ENCODE measurements around the gene CDK2.

CDK2 gene

DNA sequence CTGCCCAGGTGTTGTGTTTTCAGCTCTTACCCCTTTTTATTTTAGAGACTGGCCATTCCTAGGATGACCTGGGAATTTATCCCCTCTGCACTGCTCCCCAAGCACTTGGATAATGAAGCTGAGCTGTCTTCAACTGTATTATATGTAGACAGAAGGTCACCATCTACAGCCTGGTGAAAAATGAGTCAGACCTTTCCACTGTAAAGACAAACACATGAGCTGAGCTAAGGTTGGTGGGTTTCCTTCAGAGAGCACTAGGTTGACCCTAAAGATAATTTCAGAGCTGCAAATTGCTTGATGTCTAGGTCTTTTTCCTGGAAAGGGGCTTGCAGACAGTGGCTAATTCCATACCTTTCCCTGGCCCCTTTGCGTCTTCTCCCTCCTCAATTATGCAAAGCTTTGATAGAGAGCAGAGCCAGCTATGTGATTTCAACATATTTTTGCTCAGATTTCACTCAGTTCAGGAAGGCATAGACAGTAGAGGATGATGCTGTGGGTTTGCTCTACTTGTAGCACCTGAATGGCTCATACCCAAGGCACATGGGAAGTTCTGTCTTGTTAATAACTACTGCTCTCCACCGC, 45.0 kb downstream of the CDK2 start:
- Histone ChIP-seq H3K9ac (ENCODE audit: low read depth, low read length) (no peak overlapping the region), H3K79me2 (ENCODE audit: insufficient read depth, low read length) (no peaks in the 10 kb centered on the region), H2AFZ (ENCODE audit: low read depth, low read length) (no peak overlapping the region), H3K36me3 (ENCODE audit: insufficient read depth, low read length) (no peaks in the 10 kb centered on the region), H3K4me1 (ENCODE audit: insufficient read depth, low read length) (peaks cover 9% of the 10 kb centered on the region), H3K27ac (ENCODE audit: low read length) (no peak overlapping the region), H3K9me3 (ENCODE audit: insufficient read depth, low read length, severe bottlenecking) (no peaks in the 10 kb centered on the region), H4K20me1 (ENCODE audit: insufficient read depth, low read length) (no peaks in the 10 kb centered on the region), H3K4me2 (ENCODE audit: insufficient read depth, low read length) (no peak overlapping the region), H3K4me3 (ENCODE audit: low read depth in 1 of 2, low read length in 2 of 2) (no peak overlapping the region), H3K27me3 (ENCODE audit: insufficient read depth, low read length, poor library complexity) (no peaks in the 10 kb centered on the region)
- ATAC-seq (ENCODE audit: insufficient read depth, low read depth) (no peak), DNase-seq (no peak)
- no peak for TF ChIP-seq EZH2 (IDR thresholded peaks at IDR 0.05; ENCODE audit: borderline replicate concordance, low read depth, low read length, severe bottlenecking)
- TF ChIP-seq, protein P1, sequence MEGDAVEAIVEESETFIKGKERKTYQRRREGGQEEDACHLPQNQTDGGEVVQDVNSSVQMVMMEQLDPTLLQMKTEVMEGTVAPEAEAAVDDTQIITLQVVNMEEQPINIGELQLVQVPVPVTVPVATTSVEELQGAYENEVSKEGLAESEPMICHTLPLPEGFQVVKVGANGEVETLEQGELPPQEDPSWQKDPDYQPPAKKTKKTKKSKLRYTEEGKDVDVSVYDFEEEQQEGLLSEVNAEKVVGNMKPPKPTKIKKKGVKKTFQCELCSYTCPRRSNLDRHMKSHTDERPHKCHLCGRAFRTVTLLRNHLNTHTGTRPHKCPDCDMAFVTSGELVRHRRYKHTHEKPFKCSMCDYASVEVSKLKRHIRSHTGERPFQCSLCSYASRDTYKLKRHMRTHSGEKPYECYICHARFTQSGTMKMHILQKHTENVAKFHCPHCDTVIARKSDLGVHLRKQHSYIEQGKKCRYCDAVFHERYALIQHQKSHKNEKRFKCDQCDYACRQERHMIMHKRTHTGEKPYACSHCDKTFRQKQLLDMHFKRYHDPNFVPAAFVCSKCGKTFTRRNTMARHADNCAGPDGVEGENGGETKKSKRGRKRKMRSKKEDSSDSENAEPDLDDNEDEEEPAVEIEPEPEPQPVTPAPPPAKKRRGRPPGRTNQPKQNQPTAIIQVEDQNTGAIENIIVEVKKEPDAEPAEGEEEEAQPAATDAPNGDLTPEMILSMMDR (IDR thresholded peaks at IDR 0.05; ENCODE audit: borderline replicate concordance, extremely low read depth, low read length, poor library complexity, severe bottlenecking), result no peak

DNA sequence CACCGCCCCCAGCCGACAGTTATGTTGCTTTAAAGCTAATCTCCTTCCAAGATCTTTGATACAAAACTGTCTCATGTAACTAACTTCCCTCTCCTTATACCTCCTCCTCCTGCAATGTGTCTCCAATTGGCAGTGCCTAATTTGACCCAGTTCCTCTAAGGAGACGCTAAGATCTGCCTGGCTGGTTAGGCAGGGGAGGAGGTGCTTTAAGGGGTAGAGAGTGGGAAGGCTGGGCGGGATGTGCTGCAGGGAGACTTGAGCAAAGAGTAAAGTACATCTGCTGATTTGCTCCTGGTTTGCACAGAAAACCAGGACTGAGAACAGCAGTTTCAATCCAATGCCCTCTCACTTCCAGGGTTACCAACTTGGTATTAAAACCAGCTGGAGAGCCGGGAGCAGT, 46.9 kb downstream of the CDK2 start:
- no peaks in the 10 kb centered on the region for H3K4me1 ChIP-seq (ENCODE audit: insufficient read depth, low read length)

DNA sequence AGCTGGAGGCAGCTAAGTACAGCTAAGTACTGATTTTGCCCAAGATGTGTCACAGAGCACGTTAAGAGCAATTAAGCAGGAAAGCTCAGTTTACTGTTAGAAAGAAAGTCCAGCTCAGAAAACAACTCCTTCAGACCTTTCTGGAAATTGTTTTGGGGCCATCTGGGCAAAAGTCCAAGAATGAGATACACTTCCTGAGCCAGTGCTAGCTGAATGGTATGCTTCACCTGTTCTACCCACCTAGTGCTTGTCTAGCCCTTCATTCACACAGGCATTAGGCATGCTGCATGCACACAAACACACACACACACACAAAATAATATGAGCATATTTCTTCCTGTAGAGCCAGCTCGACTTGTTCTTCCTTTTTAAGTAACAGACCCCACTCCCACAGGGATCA, 47.6 kb downstream of the CDK2 start:
- Histone ChIP-seq H3K27me3 (ENCODE audit: insufficient read depth, low read length, poor library complexity) (no peaks in the 10 kb centered on the region), H3K79me2 (ENCODE audit: insufficient read depth, low read length) (no peaks in the 10 kb centered on the region), H3K4me1 (ENCODE audit: insufficient read depth, low read length) (peaks cover under 1% of the 10 kb centered on the region; the same call in 1 of the 2 replicates), H3K9me3 (ENCODE audit: insufficient read depth, low read length, severe bottlenecking) (no peaks in the 10 kb centered on the region), H2AFZ (ENCODE audit: low read depth, low read length) (no peak overlapping the region), H3K27ac (ENCODE audit: low read length) (no peak overlapping the region), H3K4me3 (ENCODE audit: low read depth in 1 of 2, low read length in 2 of 2) (no peak overlapping the region), H4K20me1 (ENCODE audit: insufficient read depth, low read length) (no peaks in the 10 kb centered on the region), H3K9ac (ENCODE audit: low read depth, low read length) (no peak overlapping the region), H3K36me3 (ENCODE audit: insufficient read depth, low read length) (no peaks in the 10 kb centered on the region), H3K4me2 (ENCODE audit: insufficient read depth, low read length) (no peak overlapping the region)
- DNase-seq (no peak), ATAC-seq (ENCODE audit: insufficient read depth, low read depth) (no peak)
- no peak for TF ChIP-seq EZH2 (IDR thresholded peaks at IDR 0.05; ENCODE audit: borderline replicate concordance, low read depth, low read length, severe bottlenecking)
- TF ChIP-seq, protein P1 (IDR thresholded peaks at IDR 0.05; ENCODE audit: borderline replicate concordance, extremely low read depth, low read length, poor library complexity, severe bottlenecking), result no peak

More for the DNA sequence above, 46.9 kb downstream of the CDK2 start:
- H3K4me3 ChIP-seq (ENCODE audit: low read depth in 1 of 2, low read length in 2 of 2), result no peak overlapping the region
- H3K9ac ChIP-seq (ENCODE audit: low read depth, low read length), result no peak overlapping the region
- TF ChIP-seq EZH2 (IDR thresholded peaks at IDR 0.05; ENCODE audit: borderline replicate concordance, low read depth, low read length, severe bottlenecking), result no peak
- TF ChIP-seq, protein P1 (IDR thresholded peaks at IDR 0.05; ENCODE audit: borderline replicate concordance, extremely low read depth, low read length, poor library complexity, severe bottlenecking), result no peak
- no peak for DNase-seq
- no peak overlapping the region for H3K27ac ChIP-seq (ENCODE audit: low read length)
- no peaks in the 10 kb centered on the region for H4K20me1 ChIP-seq (ENCODE audit: insufficient read depth, low read length)
- no peak overlapping the region for H3K4me2 ChIP-seq (ENCODE audit: insufficient read depth, low read length)
- ATAC-seq (ENCODE audit: insufficient read depth, low read depth), result no peak
- no peaks in the 10 kb centered on the region for H3K27me3 ChIP-seq (ENCODE audit: insufficient read depth, low read length, poor library complexity)
- no peak overlapping the region for H2AFZ ChIP-seq (ENCODE audit: low read depth, low read length)
- no peaks in the 10 kb centered on the region for H3K36me3 ChIP-seq (ENCODE audit: insufficient read depth, low read length)
- no peaks in the 10 kb centered on the region for H3K79me2 ChIP-seq (ENCODE audit: insufficient read depth, low read length)
- no peaks in the 10 kb centered on the region for H3K9me3 ChIP-seq (ENCODE audit: insufficient read depth, low read length, severe bottlenecking)

All from DND-41 (cell line).